HEK293T (cell line): ENCODE results near the gene RAB26.

Experiments
- CTCF ChIA-PET: fragments of 350-600 bp; formaldehyde crosslinking; extraction: SDS; loops from one replicate; lab custom pipeline; 2021; ENCODE audit warnings: antibody characterized with exemption, inconsistent platforms; lab: Yijun Ruan, JAX
- POLR2A ChIA-PET: fragments of 350-600 bp; formaldehyde crosslinking; extraction: SDS; loops from one replicate; lab custom pipeline; 2020; ENCODE audit warnings: antibody characterized with exemption, inconsistent platforms; lab: Yijun Ruan, JAX
- DNase-seq: peaks from one replicate; pipeline ENCODE4 v3.0.0; 2012; ENCODE audit warnings: mixed read lengths; ENCODE audit errors: extremely low spot score
- ARNT ChIP-seq: fragments of 450-650 bp; IDR thresholded peaks from 2 replicates; pipeline ENCODE4 v1.6.1; 2017; ENCODE audit warnings: mild to moderate bottlenecking
- BHLHE40 ChIP-seq: fragments of 450-650 bp; IDR thresholded peaks from 2 replicates; pipeline ENCODE4 v1.6.1; 2016; ENCODE audit warnings: mild to moderate bottlenecking, moderate library complexity, borderline replicate concordance
- CTBP1 ChIP-seq: fragments of 450-650 bp; IDR thresholded peaks from 2 replicates; pipeline ENCODE4 v1.6.1; 2016; ENCODE audit warnings: borderline replicate concordance
- ELF4 ChIP-seq: fragments of 450-650 bp; IDR thresholded peaks from 2 replicates; pipeline ENCODE4 v1.6.1; 2017; ENCODE audit warnings: antibody characterized with exemption
- FOXA1 ChIP-seq: fragments of 450-650 bp; IDR thresholded peaks from 2 replicates; pipeline ENCODE4 v1.6.1; 2016; ENCODE audit warnings: mild to moderate bottlenecking
- FOXK2 ChIP-seq: fragments of 450-650 bp; IDR thresholded peaks from 2 replicates; pipeline ENCODE4 v1.6.1; 2016; ENCODE audit warnings: mild to moderate bottlenecking
- FOXM1 ChIP-seq: fragments of 450-650 bp; IDR thresholded peaks from 2 replicates; pipeline ENCODE4 v1.6.1; 2017; ENCODE audit warnings: mild to moderate bottlenecking, borderline replicate concordance
- HDGF ChIP-seq: fragments of 450-650 bp; IDR thresholded peaks from 2 replicates; pipeline ENCODE4 v1.6.1; 2017; ENCODE audit warnings: antibody characterized with exemption, borderline replicate concordance
- L3MBTL2 ChIP-seq: fragments of 450-650 bp; conservative IDR thresholded peaks from 2 replicates; pipeline ENCODE4 v1.6.1; 2016; ENCODE audit warnings: mild to moderate bottlenecking
- LEF1 ChIP-seq: fragments of 450-650 bp; IDR thresholded peaks from 2 replicates; pipeline ENCODE4 v1.6.1; 2017; ENCODE audit warnings: mild to moderate bottlenecking, borderline replicate concordance
- NFRKB ChIP-seq: fragments of 450-650 bp; IDR thresholded peaks from 2 replicates; pipeline ENCODE4 v1.6.1; 2016; ENCODE audit warnings: mild to moderate bottlenecking, moderate library complexity
- SP1 ChIP-seq: fragments of 450-650 bp; IDR thresholded peaks from 2 replicates; pipeline ENCODE4 v1.6.1; 2017
- SUZ12 ChIP-seq: fragments of 450-650 bp; IDR thresholded peaks from 2 replicates; pipeline ENCODE4 v1.6.1; 2016; ENCODE audit warnings: mild to moderate bottlenecking
- TARDBP ChIP-seq: fragments of 450-650 bp; IDR thresholded peaks from 2 replicates; pipeline ENCODE4 v1.6.1; 2016
- ZNF384 ChIP-seq: fragments of 450-650 bp; IDR thresholded peaks from 2 replicates; pipeline ENCODE4 v1.6.1; 2016
- TF ChIP-seq, protein P1 (sequence below): fragments of 450-650 bp; IDR thresholded peaks from 2 replicates; pipeline ENCODE4 v1.6.1; 2016

RAB26 gene

DNA sequence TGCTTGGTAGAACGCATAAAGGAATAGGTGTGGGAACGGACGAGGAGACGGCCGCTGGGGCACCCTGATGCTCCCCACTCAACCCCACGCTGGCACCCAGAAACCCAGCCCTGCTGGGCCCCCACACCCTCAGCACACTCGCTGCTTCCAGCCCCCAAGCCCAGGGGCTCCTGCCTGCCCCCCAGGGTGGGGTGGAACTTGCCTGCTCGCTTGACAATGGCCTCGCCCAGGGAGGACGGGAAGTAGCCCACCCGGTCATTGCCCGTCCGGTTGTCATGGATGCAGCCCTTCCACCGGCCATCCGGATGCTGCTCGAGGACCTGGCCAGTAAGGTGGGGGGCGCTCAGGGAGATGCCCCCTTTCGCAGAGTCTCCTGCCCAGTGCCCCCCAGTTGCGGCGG lies 38.1 kb downstream of the RAB26 start:
- CTCF ChIA-PET, result no interaction called here
- POLR2A ChIA-PET, result no interaction called here
- TF ChIP-seq, protein P1, sequence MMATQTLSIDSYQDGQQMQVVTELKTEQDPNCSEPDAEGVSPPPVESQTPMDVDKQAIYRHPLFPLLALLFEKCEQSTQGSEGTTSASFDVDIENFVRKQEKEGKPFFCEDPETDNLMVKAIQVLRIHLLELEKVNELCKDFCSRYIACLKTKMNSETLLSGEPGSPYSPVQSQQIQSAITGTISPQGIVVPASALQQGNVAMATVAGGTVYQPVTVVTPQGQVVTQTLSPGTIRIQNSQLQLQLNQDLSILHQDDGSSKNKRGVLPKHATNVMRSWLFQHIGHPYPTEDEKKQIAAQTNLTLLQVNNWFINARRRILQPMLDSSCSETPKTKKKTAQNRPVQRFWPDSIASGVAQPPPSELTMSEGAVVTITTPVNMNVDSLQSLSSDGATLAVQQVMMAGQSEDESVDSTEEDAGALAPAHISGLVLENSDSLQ, result no peak
- TF ChIP-seq LEF1, result no peak
- no peak for TF ChIP-seq TARDBP
- TF ChIP-seq ARNT, result no peak
- TF ChIP-seq CTBP1, result no peak
- no peak for DNase-seq

DNA sequence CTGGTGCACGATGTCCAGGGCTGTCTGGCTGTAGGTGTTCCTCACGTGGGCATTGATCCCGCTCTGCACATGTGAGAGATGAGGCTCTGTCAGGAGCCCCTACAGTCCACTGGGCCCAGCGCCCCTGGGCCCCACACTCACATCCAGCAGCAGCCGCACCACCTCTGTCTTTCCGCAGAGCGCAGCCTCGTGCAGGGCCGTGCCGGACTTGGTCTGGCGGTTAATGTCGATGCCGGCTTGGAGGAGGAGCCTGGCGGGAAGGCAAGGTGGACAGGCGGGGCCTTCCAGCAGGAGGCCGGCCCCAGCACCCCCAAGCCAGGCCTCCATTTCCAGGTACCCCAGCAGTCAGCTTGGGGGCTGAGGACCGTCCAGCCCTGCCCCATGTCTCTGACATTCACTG lies 38.8 kb downstream of the RAB26 start:
- no peak for TF ChIP-seq L3MBTL2
- no peak for TF ChIP-seq ZNF384
- TF ChIP-seq LEF1, result no peak
- no peak for TF ChIP-seq ARNT
- TF ChIP-seq ELF4, result no peak
- TF ChIP-seq FOXM1, result no peak
- TF ChIP-seq SUZ12, result no peak
- no peak for TF ChIP-seq TARDBP
- TF ChIP-seq BHLHE40, result no peak
- TF ChIP-seq, protein P1, result no peak
- no peak for TF ChIP-seq SP1
- TF ChIP-seq FOXA1, result no peak
- no peak for TF ChIP-seq NFRKB
- no peak for TF ChIP-seq HDGF
- TF ChIP-seq FOXK2, result no peak
- no peak for TF ChIP-seq CTBP1
- no peak for DNase-seq
- ChIA-PET POLR2A (no interaction called here), CTCF (interaction anchor here (0.7 kb wide), 1 partner anchor 165 kb away, joined by 3 read pairs; no protein-coding TSS in a partner anchor)

DNA sequence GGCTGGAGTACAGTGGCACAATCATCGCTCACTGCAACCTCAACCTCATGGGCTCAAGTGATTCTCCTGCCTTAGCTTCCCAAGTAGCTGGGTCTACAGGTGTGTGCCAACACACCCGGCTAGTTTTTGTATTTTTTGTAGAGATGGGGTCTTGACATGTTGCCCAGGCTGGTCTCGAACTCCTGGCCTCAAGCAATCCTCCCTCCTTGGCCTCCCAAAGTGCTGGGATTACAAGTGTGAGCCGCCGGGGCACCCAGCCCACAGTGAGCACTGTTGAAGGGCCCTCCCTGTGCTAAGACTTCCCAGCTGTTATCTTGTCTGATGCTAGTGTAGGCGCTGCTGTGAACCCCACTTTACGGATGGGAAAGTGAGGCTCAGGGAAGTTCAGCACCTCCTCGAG lies 40.0 kb downstream of the RAB26 start:
- ChIA-PET POLR2A (no interaction called here), CTCF (no interaction called here)
- DNase-seq, result no peak
- TF ChIP-seq SP1 (no peak), LEF1 (no peak), FOXM1 (no peak), L3MBTL2 (no peak), CTBP1 (no peak), ELF4 (no peak), HDGF (no peak), FOXK2 (no peak), TARDBP (no peak), FOXA1 (no peak), SUZ12 (no peak), ZNF384 (no peak), NFRKB (no peak), BHLHE40 (no peak), ARNT (no peak)
- TF ChIP-seq, protein P1, result no peak

DNA sequence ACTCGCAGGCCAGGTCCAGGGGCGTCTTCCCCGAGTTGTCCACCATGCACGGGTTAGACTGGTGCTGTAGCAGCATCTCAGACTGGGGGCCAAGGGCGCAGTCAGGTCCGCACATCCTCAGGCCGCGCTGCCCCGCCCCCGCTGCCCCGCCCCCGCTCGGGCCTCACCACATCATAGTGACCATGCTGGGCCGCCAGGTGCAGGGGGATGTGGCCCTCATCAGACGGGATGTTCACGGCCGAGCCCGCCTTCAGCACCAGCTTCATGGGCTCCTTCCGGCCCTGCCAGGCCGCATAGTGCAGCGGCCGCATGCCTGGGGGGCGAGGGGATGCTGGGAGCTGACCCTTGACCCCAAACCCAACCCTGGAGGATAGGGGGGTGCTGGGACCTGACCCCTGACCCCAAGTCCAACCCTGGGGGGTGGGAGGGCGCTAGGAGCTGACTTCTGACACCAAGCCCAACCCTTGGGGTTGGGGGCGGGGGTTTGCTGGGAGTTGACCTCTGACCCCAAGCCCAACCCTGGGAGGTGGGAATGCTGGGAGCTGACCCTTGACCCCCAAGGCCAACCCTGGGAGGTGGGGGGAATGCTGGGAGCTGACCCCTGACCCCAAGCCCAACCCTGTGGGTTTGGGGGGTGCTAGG lies 40.9 kb downstream of the RAB26 start:
- CTCF ChIA-PET, result no interaction called here
- no peak for TF ChIP-seq SUZ12
- no peak for TF ChIP-seq ELF4
- TF ChIP-seq, protein P1, result no peak
- TF ChIP-seq SP1, result no peak
- TF ChIP-seq CTBP1, result no peak
- no peak for TF ChIP-seq ZNF384
- POLR2A ChIA-PET, result interaction anchor here (0.8 kb wide), 1 partner anchor 26 kb away, joined by 3 read pairs; the partner anchor contains the start of gene PGP
- DNase-seq, result no peak

DNA sequence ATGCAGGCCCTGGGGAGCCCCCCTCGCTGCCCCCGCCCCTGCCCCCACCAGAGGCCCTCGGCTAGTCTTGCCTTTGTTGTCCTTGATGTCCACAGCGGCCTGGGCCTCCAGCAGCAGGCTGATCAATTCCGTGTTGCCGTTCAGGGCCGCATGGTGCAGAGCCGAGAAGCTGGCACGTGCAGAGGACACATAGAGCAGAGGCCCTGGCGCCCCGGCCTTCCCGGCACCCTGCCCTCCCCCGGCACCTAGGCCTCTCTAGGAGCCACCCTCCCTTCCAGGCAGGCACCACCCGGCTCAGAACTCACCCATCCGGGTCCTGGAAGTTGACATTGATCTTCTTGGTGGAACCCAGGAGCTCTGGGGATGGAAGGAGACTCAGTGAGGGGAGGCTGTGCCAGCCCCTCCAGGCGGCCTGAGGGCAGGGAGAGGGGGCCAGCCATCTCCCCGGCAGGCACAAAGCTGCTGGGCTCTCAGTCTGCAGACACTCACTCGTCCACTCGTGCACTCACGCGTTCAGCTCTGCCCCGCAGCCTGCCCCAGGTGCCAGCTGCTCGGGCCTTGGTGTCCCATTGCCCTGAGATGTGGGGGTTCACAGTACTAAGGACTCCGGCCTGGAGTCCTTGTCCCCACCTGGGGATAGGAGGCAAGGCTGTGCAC lies 41.7 kb downstream of the RAB26 start:
- POLR2A ChIA-PET, result interaction anchor here (0.8 kb wide), 1 partner anchor 25 kb away, joined by 3 read pairs; the partner anchor contains the start of gene PGP
- no peak for DNase-seq
- no peak for TF ChIP-seq SUZ12
- TF ChIP-seq L3MBTL2, result no peak
- TF ChIP-seq LEF1, result no peak
- TF ChIP-seq ELF4, result no peak
- no peak for TF ChIP-seq FOXK2
- CTCF ChIA-PET, result no interaction called here

DNA sequence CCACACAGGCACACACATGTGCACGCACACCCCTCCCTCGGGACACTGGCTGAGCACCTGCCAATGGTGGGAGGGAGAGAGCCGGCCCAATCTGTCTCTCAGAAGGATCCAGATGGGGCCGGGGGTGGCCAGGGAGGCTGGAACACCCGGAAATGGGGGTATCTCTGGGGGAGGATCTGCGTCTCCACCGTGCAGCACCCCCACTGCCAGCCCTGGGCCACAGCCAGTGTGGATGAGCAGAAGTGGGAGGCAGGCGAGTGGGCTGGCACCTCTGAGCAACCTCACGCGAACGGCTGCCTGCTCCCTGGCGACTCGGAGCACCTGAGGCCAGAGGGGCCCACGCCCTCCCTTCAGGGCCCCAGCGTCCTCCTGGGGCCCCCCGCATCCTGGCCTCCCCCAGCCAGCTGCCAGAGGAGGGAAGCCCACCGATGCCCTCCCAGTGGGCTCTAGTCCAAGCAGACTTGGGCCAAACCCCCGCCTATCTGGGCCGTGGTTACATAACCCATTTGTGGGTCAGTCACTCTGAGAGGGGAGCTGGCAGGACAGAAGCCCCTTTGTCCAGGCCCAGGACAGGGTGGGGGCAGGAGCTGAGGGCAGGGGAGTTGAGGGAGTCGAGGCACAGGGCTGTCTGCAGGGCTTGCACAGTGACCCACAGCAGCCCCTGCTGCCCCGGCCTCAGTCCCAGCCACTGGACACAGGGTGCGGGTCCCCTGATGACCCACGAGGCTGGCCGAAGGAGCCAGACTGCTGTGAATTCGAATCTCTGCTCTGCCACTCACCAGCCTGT lies 42.4 kb downstream of the RAB26 start:
- TF ChIP-seq BHLHE40 (no peak), HDGF (no peak), ARNT (no peak), SP1 (no peak), FOXK2 (no peak), ELF4 (no peak), NFRKB (no peak), ZNF384 (no peak), CTBP1 (no peak), TARDBP (no peak), LEF1 (no peak)
- TF ChIP-seq, protein P1, result no peak
- CTCF ChIA-PET, result no interaction called here
- POLR2A ChIA-PET, result interaction anchor here (3.2 kb wide), 1 partner anchor 36 kb away, joined by 17 read pairs; the partner anchor contains the start of gene TRAF7
- no peak for DNase-seq
